AG04449 (cell line): ENCODE measurements around the gene CLTA.

Experiments used
- CTCF ChIA-PET: fragments of 350-600 bp; formaldehyde crosslinking; extraction: SDS; loops from one replicate; lab custom pipeline; 2021; ENCODE audit warnings: antibody characterized with exemption; lab: Yijun Ruan, JAX
- POLR2A ChIA-PET: fragments of 400-600, 350-600 bp; formaldehyde crosslinking; extraction: SDS; loops from one replicate; lab custom pipeline; 2020; ENCODE audit warnings: antibody characterized with exemption, inconsistent platforms; lab: Yijun Ruan, JAX
- DNase-seq: peaks from one replicate; pipeline ENCODE4 v3.0.0-alpha.2; 2010; ENCODE audit warnings: low read depth, low spot score
- H3K4me3 ChIP-seq: 2 replicates; pipeline ENCODE4 v1.5.1; 2011; ENCODE audit warnings: low read depth, mild to moderate bottlenecking, control low read depth, low read length
- CTCF ChIP-seq: IDR thresholded peaks from one replicate; pipeline ENCODE4 v1.5.1; 2011; ENCODE audit warnings: mild to moderate bottlenecking, moderate library complexity, low read length, control low read depth, inconsistent platforms; ENCODE audit not compliant: insufficient read depth; ENCODE audit errors: missing control alignments

CLTA gene

GRCh38 chr9:36188212-36188611, 2.5 kb upstream of the CLTA start:
- H3K4me3 ChIP-seq, result no peak overlapping the region
- no peak for TF ChIP-seq CTCF
- DNase-seq, result no peak
- POLR2A ChIA-PET, result no interaction called here
- CTCF ChIA-PET, result interaction anchor here (1.4 to 4.2 kb wide), 6 partner anchors 11 to 232 kb away, joined by 5 to 24 read pairs (median 14); partner anchors contain the start of gene CCIN

GRCh38 chr9:36189976-36190375, 745 bp upstream of the CLTA start:
- ChIA-PET POLR2A (interaction anchor here (0.6 to 1.5 kb wide), 15 partner anchors 8 to 441 kb away, joined by 3 to 12 read pairs (median 5); partner anchors contain the start of genes GBA2, RECK and RGP1), CTCF (interaction anchor here (0.6 to 5.6 kb wide), 29 partner anchors 9 to 245 kb away, joined by 3 to 35 read pairs (median 4); partner anchors contain the start of genes CCIN and GLIPR2)
- H3K4me3 ChIP-seq, result peak overlapping the region; percentile 68
- no peak for DNase-seq
- no peak for TF ChIP-seq CTCF

- no peak for TF ChIP-seq CTCF
- ChIA-PET POLR2A (interaction anchor here (0.7 to 1.5 kb wide), 7 partner anchors 30 to 235 kb away, joined by 3 to 12 read pairs (median 3); no protein-coding TSS in a partner anchor), CTCF (interaction anchor here (1.1 to 5.6 kb wide), 18 partner anchors 8 to 246 kb away, joined by 3 to 35 read pairs (median 6); no protein-coding TSS in a partner anchor)
- DNase-seq, result no peak
- H3K4me3 ChIP-seq, result peak overlapping the region; percentile 68
Measured at GRCh38 chr9:36191290-36191645, 547 bp downstream of the CLTA start.

- CTCF ChIA-PET, result interaction anchor here (1.2 to 5.6 kb wide), 12 partner anchors 10 to 247 kb away, joined by 3 to 35 read pairs (median 6); no protein-coding TSS in a partner anchor
- no peak for DNase-seq
- TF ChIP-seq CTCF, result no peak
- POLR2A ChIA-PET, result interaction anchor here (0.7 to 1.5 kb wide), 3 partner anchors 32 to 162 kb away, joined by 3 to 4 read pairs (median 3); no protein-coding TSS in a partner anchor
- peak overlapping the region; percentile 68 for H3K4me3 ChIP-seq
Measured at GRCh38 chr9:36191686-36192085, 965 bp downstream of the CLTA start.

- no peak for TF ChIP-seq CTCF
Measured at GRCh38 chr9:36192196-36192595, 1.5 kb downstream of the CLTA start.

GRCh38 chr9:36193023-36193422, 2.3 kb downstream of the CLTA start:
- CTCF ChIA-PET, result interaction anchor here (0.9 to 5.6 kb wide), 8 partner anchors 8 to 238 kb away, joined by 3 to 35 read pairs (median 4); no protein-coding TSS in a partner anchor
- no peak for DNase-seq
- no peak for TF ChIP-seq CTCF
- H3K4me3 ChIP-seq, result peak overlapping the region; percentile 46
- POLR2A ChIA-PET, result interaction anchor here (1.2 to 1.4 kb wide), 2 partner anchors 14 to 24 kb away, joined by 4 read pairs; no protein-coding TSS in a partner anchor

More at GRCh38 chr9:36192196-36192595, 1.5 kb downstream of the CLTA start:
- ChIA-PET CTCF (interaction anchor here (1.2 to 5.6 kb wide), 9 partner anchors 9 to 52 kb away, joined by 3 to 35 read pairs (median 11); no protein-coding TSS in a partner anchor), POLR2A (interaction anchor here (1.3 kb wide), 1 partner anchor 43 kb away, joined by 3 read pairs; no protein-coding TSS in a partner anchor)
- no peak for DNase-seq
- peak overlapping the region; percentile 68 for H3K4me3 ChIP-seq
